ENCODE results near the gene LCE3D.
"Not testable (repeated sequence)": the region's sequence is repeated elsewhere in the genome, so short reads cannot be mapped to it uniquely, and the experiment has no call there.

Gene LCE3D, protein sequence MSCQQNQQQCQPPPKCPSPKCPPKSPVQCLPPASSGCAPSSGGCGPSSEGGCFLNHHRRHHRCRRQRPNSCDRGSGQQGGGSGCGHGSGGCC

DNA sequence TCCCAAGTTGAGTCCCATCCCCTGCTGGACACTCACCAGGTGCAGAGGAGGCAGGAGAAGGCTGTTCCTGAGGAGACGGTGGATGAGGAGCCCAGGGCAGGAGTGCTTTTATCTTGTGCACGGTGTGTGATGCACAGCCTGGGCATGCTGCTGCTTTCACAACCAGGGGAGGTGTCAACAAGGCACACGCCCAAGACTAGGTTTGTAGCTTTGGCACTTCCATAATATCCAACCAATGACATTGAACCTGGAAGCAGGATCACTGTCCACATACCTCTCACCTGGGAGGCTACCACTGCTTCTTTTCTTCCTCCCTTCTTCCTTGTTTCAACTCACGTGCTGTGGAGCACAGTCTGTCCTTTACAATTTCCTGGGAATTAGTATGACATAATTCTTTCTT, at the start of gene LCE3D:
TSS of gene LCE3D (minus strand) at position 84 of the 400 bp plus-strand sequence. CDS start 580 bp downstream, outside the sequence.
- no peak for DNase-seq
- peak within 1 kb of the TSS in 1 of 2 donors; percentile 48 for H3K27ac Mint-ChIP-seq
- no peak for ATAC-seq
- H3K9me3 Mint-ChIP-seq, result no peaks in the 10 kb centered on the region
- H3K4me1 Mint-ChIP-seq, result no peaks in the 10 kb centered on the region
- no peak within 1 kb of the TSS for H3K4me3 Mint-ChIP-seq
- H3K27me3 Mint-ChIP-seq, result peaks cover 17% of the 10 kb centered on the region

DNA sequence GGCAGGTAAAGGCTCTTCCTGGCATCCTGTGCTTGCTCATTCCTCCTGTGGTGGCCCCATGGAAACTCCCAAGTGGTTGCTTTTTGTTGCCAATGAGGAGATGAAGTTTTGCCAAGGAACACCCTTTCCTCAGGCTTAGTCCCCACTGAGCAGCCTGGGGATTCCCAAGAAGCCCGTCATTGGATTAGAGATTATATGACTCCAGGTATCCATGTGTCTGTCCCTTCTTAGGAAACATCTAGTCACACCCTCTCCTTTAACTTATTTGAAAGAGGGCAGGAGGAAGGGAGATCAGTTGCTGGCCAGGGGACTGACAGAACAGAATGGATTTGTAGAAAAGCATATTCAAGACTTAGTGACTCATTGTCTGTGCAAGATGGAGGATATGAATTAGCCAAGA, 46.4 kb upstream of the LCE3D start:
- Mint-ChIP-seq H3K9me3 (no peaks in the 10 kb centered on the region), H3K4me1 (no peaks in the 10 kb centered on the region), H3K4me3 (no peak overlapping the region), H3K27ac (no peak overlapping the region), H3K27me3 (peaks cover 54% of the 10 kb centered on the region)
- DNase-seq (no peak), ATAC-seq (no peak)

DNA sequence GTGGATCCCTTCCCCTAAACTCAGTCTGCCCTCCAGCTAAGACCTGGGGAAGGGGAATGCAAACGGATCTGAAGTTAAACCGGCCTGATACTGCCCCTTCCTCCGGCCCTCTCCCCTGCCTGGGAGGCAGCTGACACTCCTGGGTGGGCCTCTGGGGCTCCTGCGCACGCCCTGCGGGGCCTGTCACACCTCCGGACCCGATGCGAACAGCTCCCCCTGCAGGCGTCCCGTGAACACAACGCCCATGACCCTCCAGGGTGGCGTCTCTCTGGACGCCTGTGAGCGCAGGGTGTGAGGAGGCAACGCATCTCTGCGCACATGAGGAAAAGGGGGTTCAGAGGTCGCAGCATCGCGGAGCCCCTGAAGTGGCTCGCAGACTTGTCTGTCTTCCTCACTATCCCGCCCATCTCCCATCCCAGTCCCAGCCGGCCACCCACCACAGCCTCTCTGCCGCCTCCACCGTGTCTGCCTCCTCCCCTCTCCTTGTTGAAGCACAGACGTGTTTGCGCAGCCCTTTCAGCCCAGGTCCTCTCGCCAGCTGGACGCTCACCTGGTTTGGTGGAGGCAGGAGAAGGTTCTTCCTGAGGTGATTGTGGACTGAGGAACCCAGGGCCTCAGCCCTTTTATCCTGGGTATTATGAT, 43.0 kb upstream of the LCE3D start:
- Mint-ChIP-seq H3K4me1 (no peaks in the 10 kb centered on the region), H3K4me3 (no peak overlapping the region), H3K9me3 (peaks cover 0 to 12% of the 10 kb centered on the region in 2 donors), H3K27me3 (peaks cover 34% of the 10 kb centered on the region), H3K27ac (no peak overlapping the region)
- DNase-seq (peak; percentile 14 to 21), ATAC-seq (peak; percentile 50)

DNA sequence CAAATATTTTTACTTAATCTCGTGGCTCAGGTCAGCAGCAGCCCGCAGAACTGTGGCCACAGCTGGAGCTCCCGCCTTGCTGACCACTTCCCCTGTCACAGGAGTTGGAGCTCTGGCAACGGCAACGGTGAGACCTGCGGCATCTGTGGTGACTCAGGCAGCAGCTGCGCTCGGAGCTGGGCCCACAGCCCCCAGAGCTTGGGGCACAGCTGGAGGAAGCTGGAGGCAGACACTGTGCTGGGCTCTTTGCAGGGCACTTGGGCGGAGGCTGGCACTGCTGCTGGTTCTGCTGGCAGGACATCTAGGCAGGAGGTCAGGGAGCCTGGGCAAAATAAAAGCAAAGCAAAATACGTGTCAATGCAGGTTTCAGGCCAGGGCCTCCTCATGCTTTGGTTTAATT, 42.5 kb upstream of the LCE3D start, which contains the start of gene LCE3A:
TSS of gene LCE3A (minus strand) at position 301 of the 400 bp plus-strand sequence. CDS start at position 301, 0 bp downstream.
- Mint-ChIP-seq H3K27me3 (peaks cover 30% of the 10 kb centered on the region), H3K9me3 (peaks cover 0 to 17% of the 10 kb centered on the region in 2 donors), H3K4me3 (no peak within 1 kb of the TSS), H3K27ac (peak within 1 kb of the TSS in 1 of 2 donors; percentile 13), H3K4me1 (no peaks in the 10 kb centered on the region)
- DNase-seq, result peak in 1 of 2 donors; percentile 9
- ATAC-seq, result peak; percentile 43

DNA sequence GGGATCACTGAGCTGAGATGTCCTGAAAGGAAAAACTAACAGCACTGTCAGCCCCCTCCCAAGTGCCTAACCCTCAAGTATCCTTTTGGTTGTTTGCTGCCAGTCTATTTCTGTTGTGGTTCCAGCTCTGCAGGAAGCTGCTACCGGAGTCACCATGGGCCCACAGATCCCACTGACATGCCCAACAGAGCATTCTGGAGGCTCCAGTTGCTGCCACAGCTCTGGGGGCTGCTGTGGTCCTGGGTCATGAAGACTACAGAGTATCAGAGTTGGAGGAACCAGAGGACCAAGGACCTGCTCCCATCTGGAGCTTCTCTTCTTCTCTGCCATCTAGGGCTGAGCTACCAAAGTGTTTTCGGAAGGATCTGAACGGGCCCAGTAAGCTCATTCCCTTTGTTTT, 41.7 kb upstream of the LCE3D start:
- DNase-seq, result no peak
- H3K4me3 Mint-ChIP-seq, result no peak overlapping the region
- H3K27me3 Mint-ChIP-seq, result peaks cover 29% of the 10 kb centered on the region
- peaks cover 0 to 23% of the 10 kb centered on the region in 2 donors for H3K9me3 Mint-ChIP-seq
- no peaks in the 10 kb centered on the region for H3K4me1 Mint-ChIP-seq
- no peak for ATAC-seq
- H3K27ac Mint-ChIP-seq, result no peak overlapping the region

DNA sequence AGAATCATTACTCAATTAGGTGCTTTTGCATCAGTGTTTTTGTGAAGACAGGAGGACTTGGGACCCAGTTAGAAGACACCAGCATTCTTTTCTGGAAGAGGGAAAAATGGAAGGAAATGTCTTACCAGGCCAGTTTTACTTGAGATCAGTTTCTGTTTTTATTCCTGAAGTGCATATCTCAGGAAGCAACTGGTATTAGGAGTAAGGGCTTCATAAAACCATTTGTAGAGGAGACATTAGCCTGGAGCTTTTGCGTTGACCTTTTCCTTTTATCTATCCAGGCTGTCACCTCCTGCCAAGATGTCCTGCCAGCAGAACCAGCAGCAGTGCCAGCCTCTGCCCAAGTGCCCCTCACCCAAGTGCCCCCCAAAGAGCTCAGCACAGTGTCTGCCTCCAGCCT, 33.2 kb upstream of the LCE3D start, which contains the start of gene LCE3B:
TSS of gene LCE3B (plus strand) at position 301 of the 400 bp plus-strand sequence. CDS start at position 301, 0 bp downstream.
- no peak within 1 kb of the TSS for H3K27ac Mint-ChIP-seq
- no peaks in the 10 kb centered on the region for H3K27me3 Mint-ChIP-seq
- DNase-seq, result no peak
- no peak for ATAC-seq
- H3K4me3 Mint-ChIP-seq, result no peak within 1 kb of the TSS
- H3K4me1 Mint-ChIP-seq, result no peaks in the 10 kb centered on the region
- peaks cover 0 to 13% of the 10 kb centered on the region in 2 donors for H3K9me3 Mint-ChIP-seq

DNA sequence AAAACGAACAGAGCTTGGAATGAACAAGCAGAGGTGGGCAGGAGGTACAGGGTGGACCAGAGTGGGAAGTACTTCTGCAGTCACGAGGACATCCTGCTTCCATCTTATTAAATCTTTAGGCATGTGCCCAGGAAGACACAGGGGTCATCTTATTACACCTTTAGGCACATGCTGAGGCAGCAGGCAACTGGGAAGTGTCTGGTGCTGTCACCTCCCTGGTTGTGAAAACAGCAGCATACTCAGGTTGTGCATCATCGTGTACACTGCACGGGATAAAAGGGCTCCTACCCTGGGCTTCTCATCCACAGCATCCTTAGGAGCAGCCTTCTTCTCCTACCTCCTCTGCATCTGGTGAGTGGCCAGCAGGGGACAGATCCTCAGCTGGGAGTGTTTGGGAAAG, 19.6 kb upstream of the LCE3D start, which contains the start of gene LCE3C:
TSS of gene LCE3C (plus strand) at position 301 of the 400 bp plus-strand sequence. CDS start 498 bp downstream, outside the sequence.
- H3K4me1 Mint-ChIP-seq, result no peaks in the 10 kb centered on the region
- no peaks in the 10 kb centered on the region for H3K27me3 Mint-ChIP-seq
- DNase-seq (no peak), ATAC-seq (no peak)
- H3K4me3 Mint-ChIP-seq, result no peak within 1 kb of the TSS
- H3K9me3 Mint-ChIP-seq, result no peaks in the 10 kb centered on the region
- no peak within 1 kb of the TSS for H3K27ac Mint-ChIP-seq

DNA sequence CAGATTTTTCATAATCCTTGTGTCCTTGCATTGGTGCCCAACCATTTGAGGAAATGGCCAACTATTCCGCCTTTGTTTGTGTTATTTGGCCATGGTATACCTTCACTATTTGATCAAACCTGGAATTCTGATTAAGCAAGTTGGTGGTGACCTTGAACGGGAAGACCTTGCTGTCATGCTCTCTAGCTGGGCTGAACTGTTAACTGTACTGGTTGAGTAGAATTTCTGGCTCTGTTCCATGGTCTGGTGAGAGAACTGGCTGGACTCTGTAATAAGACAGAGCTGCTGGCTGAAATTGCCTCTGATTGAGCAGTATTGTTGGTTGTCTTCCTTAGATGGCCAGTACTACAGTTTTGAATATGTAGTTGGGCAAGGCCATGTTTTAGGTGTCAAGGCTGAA, 16.7 kb upstream of the LCE3D start:
- DNase-seq, result no peak
- ATAC-seq, result no peak
- H3K9me3 Mint-ChIP-seq, result no peaks in the 10 kb centered on the region
- H3K4me1 Mint-ChIP-seq, result no peaks in the 10 kb centered on the region
- no peak overlapping the region for H3K4me3 Mint-ChIP-seq
- no peaks in the 10 kb centered on the region for H3K27me3 Mint-ChIP-seq
- H3K27ac Mint-ChIP-seq, result no peak overlapping the region

DNA sequence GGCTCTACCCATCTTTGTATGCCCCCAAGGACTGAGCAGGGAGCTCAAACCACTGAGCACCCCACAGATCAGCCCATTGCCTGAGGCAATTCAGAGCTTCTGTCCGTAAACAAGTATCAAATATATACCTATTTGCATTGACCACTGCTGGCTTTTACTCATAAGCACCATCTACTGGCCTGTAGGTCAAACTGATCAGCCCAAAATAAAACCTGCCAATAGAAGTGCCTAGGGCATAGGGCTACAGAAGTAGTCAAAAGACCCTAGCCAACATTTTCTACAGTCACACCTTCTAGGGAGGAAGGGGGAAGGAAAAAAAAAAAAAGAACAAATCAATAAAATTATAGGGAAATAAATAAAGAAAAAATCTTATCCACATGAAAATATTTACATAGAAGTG, 5.3 kb upstream of the LCE3D start:
- H3K27me3 Mint-ChIP-seq, result peaks cover under 1% of the 10 kb centered on the region
- no peak overlapping the region for H3K4me3 Mint-ChIP-seq
- H3K27ac Mint-ChIP-seq, result no peak overlapping the region
- H3K9me3 Mint-ChIP-seq, result no peaks in the 10 kb centered on the region
- no peak for DNase-seq
- no peak for ATAC-seq
- no peaks in the 10 kb centered on the region for H3K4me1 Mint-ChIP-seq

DNA sequence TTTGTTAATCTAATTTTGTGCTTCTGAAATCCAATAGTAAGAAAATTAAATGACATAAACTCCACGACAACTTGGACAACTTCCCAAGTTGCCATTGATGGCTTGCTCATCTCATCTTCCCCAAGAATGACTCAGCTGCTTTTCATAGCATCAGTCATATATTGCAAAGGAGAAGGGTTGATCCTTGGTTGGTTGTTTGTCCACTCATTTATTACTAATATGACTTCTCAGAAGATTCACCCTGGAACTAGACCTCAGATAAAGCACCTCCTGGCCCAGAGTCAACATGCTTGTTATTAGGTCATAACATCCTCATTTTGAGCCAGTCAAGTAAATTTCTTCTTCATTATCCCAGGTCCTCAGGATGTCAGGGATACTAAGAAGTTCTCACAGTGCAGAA, 2.3 kb upstream of the LCE3D start:
- Mint-ChIP-seq H3K4me1 (no peaks in the 10 kb centered on the region), H3K27ac (no peak overlapping the region), H3K9me3 (no peaks in the 10 kb centered on the region), H3K4me3 (no peak overlapping the region), H3K27me3 (peaks cover 17% of the 10 kb centered on the region)
- DNase-seq, result no peak
- no peak for ATAC-seq

DNA sequence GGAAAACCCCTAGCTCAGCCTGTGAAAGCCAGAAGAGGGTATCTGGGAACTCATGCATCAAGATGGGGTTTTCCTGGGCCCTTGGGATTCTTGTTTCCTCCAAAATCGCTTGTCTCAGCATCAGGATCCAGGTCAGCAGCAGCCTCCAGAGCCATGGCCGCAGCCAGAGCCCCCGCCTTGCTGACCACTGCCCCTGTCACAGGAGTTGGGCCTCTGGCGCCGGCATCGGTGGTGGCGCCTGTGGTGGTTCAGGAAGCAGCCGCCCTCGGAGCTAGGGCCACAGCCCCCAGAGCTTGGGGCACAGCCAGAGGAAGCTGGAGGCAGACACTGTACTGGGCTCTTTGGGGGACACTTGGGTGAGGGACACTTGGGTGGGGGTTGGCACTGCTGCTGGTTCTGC, 790 bp downstream of the LCE3D start:
- H3K27ac Mint-ChIP-seq, H3K9me3 Mint-ChIP-seq, H3K4me3 Mint-ChIP-seq, ATAC-seq, DNase-seq, H3K4me1 Mint-ChIP-seq: not testable (repeated sequence)
- H3K27me3 Mint-ChIP-seq, result peaks cover 24% of the 10 kb centered on the region

DNA sequence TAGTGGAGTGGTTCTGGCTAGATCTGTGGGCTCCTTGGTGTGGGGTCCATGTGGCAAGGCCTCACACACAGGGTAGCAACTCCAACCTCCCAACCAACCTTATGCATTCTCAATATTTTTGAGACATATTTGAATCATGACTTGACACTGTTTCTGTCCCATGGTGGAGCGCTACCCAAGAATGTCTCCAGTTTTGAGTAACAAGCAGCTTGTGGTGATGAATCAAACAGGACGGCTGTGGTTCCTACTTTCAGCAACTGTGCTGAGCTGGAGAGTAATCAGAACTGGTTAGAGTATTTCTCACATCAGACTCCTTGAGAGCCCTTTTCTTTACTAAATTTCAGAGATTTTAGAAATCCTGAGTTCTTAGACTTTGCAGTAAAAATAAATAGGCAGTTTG, 3.1 kb downstream of the LCE3D start:
- Mint-ChIP-seq H3K27me3 (peaks cover 32% of the 10 kb centered on the region), H3K9me3 (no peaks in the 10 kb centered on the region), H3K27ac (no peak overlapping the region), H3K4me1 (no peaks in the 10 kb centered on the region), H3K4me3 (no peak overlapping the region)
- peak; percentile 50 for ATAC-seq
- DNase-seq, result no peak

DNA sequence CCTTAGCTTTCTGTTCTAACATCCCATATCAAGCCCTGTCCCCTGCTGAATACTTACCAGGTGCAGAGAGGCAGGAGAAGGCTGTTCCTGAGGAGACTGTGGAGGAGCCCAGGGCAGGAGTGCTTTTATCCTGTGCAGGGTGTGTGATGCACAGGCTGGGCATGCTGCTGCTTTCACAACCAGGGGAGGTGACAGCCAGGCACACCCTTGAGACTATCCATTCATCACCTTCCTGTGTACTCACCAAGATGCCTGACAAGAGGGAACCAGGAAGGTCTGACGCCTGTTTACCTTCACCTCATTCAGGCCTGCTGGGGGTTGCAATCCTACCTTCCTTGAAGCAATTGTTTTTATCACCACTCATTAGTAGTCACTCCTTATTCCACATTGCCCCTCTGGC, 13.6 kb downstream of the LCE3D start, which contains the start of gene LCE3E:
TSS of gene LCE3E (minus strand) at position 100 of the 400 bp plus-strand sequence. CDS start 572 bp downstream, outside the sequence.
- Mint-ChIP-seq H3K9me3 (peaks cover 7 to 11% of the 10 kb centered on the region in 2 donors), H3K4me1 (no peaks in the 10 kb centered on the region), H3K4me3 (no peak within 1 kb of the TSS), H3K27ac (peak within 1 kb of the TSS in 1 of 2 donors; percentile 38), H3K27me3 (peaks cover 7% of the 10 kb centered on the region)
- DNase-seq (no peak), ATAC-seq (no peak)

DNA sequence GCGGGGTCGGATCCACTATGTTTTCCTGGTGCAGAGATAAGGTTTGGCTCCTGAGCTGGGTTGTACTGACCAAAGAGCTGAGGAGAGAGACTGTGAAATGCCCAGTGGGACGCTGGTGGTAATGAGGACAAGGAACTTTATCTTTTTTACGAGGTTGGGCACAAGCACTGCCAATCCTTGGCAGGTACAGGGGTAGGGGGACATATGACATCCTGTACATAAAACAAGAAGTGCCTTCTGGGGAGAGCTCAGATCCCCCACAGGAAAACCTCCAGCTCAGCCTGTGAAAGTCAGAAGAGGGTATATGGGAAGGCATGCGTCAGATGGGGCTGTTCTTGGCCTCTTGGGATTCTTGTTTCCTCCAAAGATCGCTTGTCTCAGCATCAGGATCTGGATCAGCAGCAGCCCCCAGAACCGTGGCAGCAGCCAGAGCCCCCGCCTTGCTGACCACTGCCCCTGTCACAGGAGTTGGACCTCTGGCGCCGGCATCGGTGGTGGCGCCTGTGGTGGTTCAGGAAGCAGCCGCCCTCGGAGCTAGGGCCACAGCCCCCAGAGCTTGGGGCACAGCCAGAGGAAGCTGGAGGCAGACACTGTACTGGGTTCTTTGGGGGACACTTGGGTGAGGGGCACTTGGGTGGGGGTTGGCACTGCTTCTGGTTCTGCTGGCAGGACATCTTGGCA, 14.6 kb downstream of the LCE3D start:
- Mint-ChIP-seq H3K27me3 (no peaks in the 10 kb centered on the region), H3K4me3 (no peak overlapping the region), H3K4me1 (no peaks in the 10 kb centered on the region), H3K27ac (no peak overlapping the region), H3K9me3 (peaks cover 7 to 11% of the 10 kb centered on the region in 2 donors)
- ATAC-seq, result no peak
- DNase-seq, result no peak

DNA sequence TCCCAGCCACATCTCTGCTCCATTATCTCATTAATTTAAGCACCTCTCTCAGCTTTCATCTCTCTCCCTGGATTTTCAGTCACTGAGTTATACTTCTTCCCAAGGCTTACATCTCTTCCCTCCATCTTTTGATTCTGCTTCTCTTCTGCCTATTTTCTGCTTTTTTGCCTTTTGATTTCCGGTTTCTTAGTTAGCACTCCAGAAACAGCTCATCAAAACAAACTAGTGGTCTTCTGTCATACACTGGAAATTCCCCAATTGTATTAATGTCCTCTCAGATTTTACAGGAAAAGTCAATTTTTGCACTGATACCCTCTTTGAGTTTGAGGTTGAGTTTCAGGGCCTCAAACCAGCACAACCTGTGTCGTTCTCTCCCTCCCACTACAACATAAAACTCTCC, 15.2 kb downstream of the LCE3D start:
- H3K4me3 Mint-ChIP-seq, result no peak overlapping the region
- DNase-seq (no peak), ATAC-seq (no peak)
- peak overlapping the region in 1 of 2 donors; percentile 63 for H3K27ac Mint-ChIP-seq
- H3K9me3 Mint-ChIP-seq, result peaks cover 7 to 11% of the 10 kb centered on the region in 2 donors
- no peaks in the 10 kb centered on the region for H3K4me1 Mint-ChIP-seq
- H3K27me3 Mint-ChIP-seq, result no peaks in the 10 kb centered on the region

DNA sequence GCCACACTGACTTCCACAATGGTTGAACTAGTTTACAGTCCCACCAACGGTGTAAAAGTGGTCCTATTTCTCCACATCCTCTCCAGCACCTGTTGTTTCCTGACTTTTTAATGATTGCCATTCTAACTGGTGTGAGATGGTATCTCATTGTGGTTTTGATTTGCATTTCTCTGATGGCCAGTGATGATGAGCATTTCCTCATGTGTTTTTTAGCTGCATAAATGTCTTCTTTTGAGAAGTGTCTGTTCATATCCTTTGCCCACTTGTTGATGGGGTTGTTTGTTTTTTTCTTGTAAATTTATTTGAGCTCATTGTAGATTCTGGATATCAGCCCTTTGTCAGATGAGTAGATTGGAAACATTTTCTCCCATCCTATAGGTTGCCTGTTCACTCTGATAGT, 32.0 kb downstream of the LCE3D start:
- H3K4me3 Mint-ChIP-seq, ATAC-seq, H3K9me3 Mint-ChIP-seq, H3K4me1 Mint-ChIP-seq, DNase-seq, H3K27ac Mint-ChIP-seq: not testable (repeated sequence)
- peaks cover 12% of the 10 kb centered on the region for H3K27me3 Mint-ChIP-seq

Measured in stimulated activated naive CD8-positive, alpha-beta T cell treated with anti-CD3 and anti-CD28 coated beads, Interleukin-15, amount 100 ng/mL, for 72 hours (primary cell).